Endothelial cell of umbilical vein (primary cell): ENCODE results near the gene MICA.

Experiments
- CTCF ChIP-seq, 2 donors: IDR thresholded peaks; 1 replicate in 1 of 2; 2 replicates in 1 of 2; pipeline ENCODE4 v1.5.1; 2011; ENCODE audit warnings: low read length in 2 of 2, mild to moderate bottlenecking in 2 of 2, moderate library complexity in 2 of 2, control low read depth in 1 of 2, inconsistent platforms in 1 of 2, low read depth in 1 of 2; ENCODE audit not compliant: insufficient read depth in 1 of 2; ENCODE audit errors: extremely low read depth in 1 of 2
- EZH2 ChIP-seq: IDR thresholded peaks from 2 replicates; pipeline ENCODE4 v1.6.1; 2012; ENCODE audit warnings: borderline replicate concordance, low read depth, mild to moderate bottlenecking, moderate library complexity, low read length, inconsistent platforms; ENCODE audit not compliant: severe bottlenecking
- FOS ChIP-seq: IDR thresholded peaks from 2 replicates; pipeline ENCODE4 v1.6.1; 2011; ENCODE audit warnings: mild to moderate bottlenecking, low read length, moderate library complexity, borderline replicate concordance; ENCODE audit not compliant: insufficient read depth
- GATA2 ChIP-seq: IDR thresholded peaks from 2 replicates; pipeline ENCODE4 v1.7.0; 2011; ENCODE audit warnings: low read depth, mild to moderate bottlenecking, moderate library complexity, mixed read lengths, low read length; ENCODE audit not compliant: insufficient read length, insufficient read depth
- JUN ChIP-seq: IDR thresholded peaks from 2 replicates; pipeline ENCODE4 v1.6.1; 2011; ENCODE audit warnings: borderline replicate concordance, low read depth; ENCODE audit not compliant: insufficient read length, insufficient read depth
- MAX ChIP-seq: IDR thresholded peaks from 2 replicates; pipeline ENCODE4 v1.6.1; 2011; ENCODE audit not compliant: insufficient read depth, insufficient read length
- MYC ChIP-seq: IDR thresholded peaks from one replicate; pipeline ENCODE4 v1.6.1; 2011; ENCODE audit warnings: mild to moderate bottlenecking, low read depth, low read length
- POLR2A ChIP-seq: IDR thresholded peaks from 2 replicates; pipeline ENCODE4 v1.6.1; 2012; ENCODE audit warnings: low read depth, mild to moderate bottlenecking, control low read depth, low read length
- POLR2AphosphoS5 ChIP-seq: IDR thresholded peaks from 2 replicates; pipeline ENCODE4 v1.6.1; 2012; ENCODE audit warnings: low read depth, mild to moderate bottlenecking, control low read depth, low read length, moderate library complexity; ENCODE audit not compliant: insufficient read depth

- TF ChIP-seq EZH2 (no peak), CTCF (IDR thresholded peaks at IDR 0.05; ENCODE audit: extremely low read depth in 1 of 2, insufficient read depth in 1 of 2, low read depth in 1 of 2, low read length in 2 of 2) (no peak), MAX (no peak), POLR2A (no peak), MYC (no peak), POLR2AphosphoS5 (no peak), JUN (no peak), GATA2 (no peak), FOS (no peak)
These were observed 47.8 kb upstream of the MICA start for GRCh38 chr6:31355583-31355948.
